HepG2 (cell line): ENCODE results near the gene MEIOB. TPM values are rescaled to one million over a fixed set of nuclear protein-coding genes. Genes with fewer than 3 reads are reported as not detected.

Source experiments
- BCL6 ChIP-seq: IDR thresholded peaks from 2 replicates; pipeline ENCODE4 v1.6.1; 2016; ENCODE audit warnings: missing genetic modification reagents, missing compliant biosample characterization
- CEBPB ChIP-seq: IDR thresholded peaks from 2 replicates; pipeline ENCODE4 v1.6.1; 2011; ENCODE audit warnings: low read depth, low read length, improper control_type of control experiment, borderline replicate concordance
- FOSL1 ChIP-seq: sonication (generic); formaldehyde crosslinking; IDR thresholded peaks from 2 replicates; pipeline ENCODE4 v1.9.0; 2021; ENCODE audit warnings: missing genetic modification reagents, borderline replicate concordance
- GFI1 ChIP-seq: sonication (generic); formaldehyde crosslinking; IDR thresholded peaks from 2 replicates; pipeline ENCODE4 v1.5.0; 2020; ENCODE audit warnings: missing genetic modification reagents, mild to moderate bottlenecking, borderline replicate concordance
- HMG20A ChIP-seq: IDR thresholded peaks from 2 replicates; pipeline ENCODE4 v1.6.1; 2016; ENCODE audit warnings: borderline replicate concordance
- HNF4A ChIP-seq: sonication (generic); formaldehyde crosslinking; IDR thresholded peaks from 2 replicates; pipeline ENCODE4 v1.4.0; 2020; ENCODE audit warnings: missing genetic modification reagents
- JUNB ChIP-seq: sonication (generic); formaldehyde crosslinking; IDR thresholded peaks from 2 replicates; pipeline ENCODE4 v1.8.0; 2022; ENCODE audit warnings: missing genetic modification reagents, mild to moderate bottlenecking, borderline replicate concordance
- NR2F1 ChIP-seq, 2 experiments: fragments of 450-650 bp in 1 of 2; formaldehyde crosslinking in 1 of 2; IDR thresholded peaks; 2 replicates each; pipeline versions ENCODE4 v1.5.0 to v1.6.1; 2016 to 2020; ENCODE audit warnings: mild to moderate bottlenecking in 1 of 2, missing compliant biosample characterization in 1 of 2, missing genetic modification reagents in 1 of 2, moderate library complexity in 1 of 2
- NR2F6 ChIP-seq, 2 experiments: IDR thresholded peaks; 2 replicates each; pipeline ENCODE4 v1.6.1; 2016; ENCODE audit warnings: antibody characterized with exemption in 1 of 2, mild to moderate bottlenecking in 1 of 2
- SP5 ChIP-seq: IDR thresholded peaks from 2 replicates; pipeline ENCODE4 v1.6.1; 2016; ENCODE audit warnings: low read depth, borderline replicate concordance
- STAT5B ChIP-seq: sonication (generic); formaldehyde crosslinking; IDR thresholded peaks from 2 replicates; pipeline ENCODE4 v1.4.0; 2020; ENCODE audit warnings: missing genetic modification reagents
- TBX2 ChIP-seq: sonication (generic); formaldehyde crosslinking; IDR thresholded peaks from 2 replicates; pipeline ENCODE4 v1.5.0; 2020; ENCODE audit warnings: missing genetic modification reagents, mild to moderate bottlenecking, borderline replicate concordance
- U2AF1 ChIP-seq: fragments of 200-400 bp; formaldehyde crosslinking; optimal IDR thresholded peaks from 2 replicates; pipeline ENCODE3; 2017; ENCODE audit warnings: mild to moderate bottlenecking, low read depth, low read length
- ZBTB21 ChIP-seq: sonication (generic); formaldehyde crosslinking; IDR thresholded peaks from 2 replicates; pipeline ENCODE4 v1.4.0; 2020; ENCODE audit warnings: missing genetic modification reagents
- ZNF33A ChIP-seq: sonication (generic); formaldehyde crosslinking; IDR thresholded peaks from 2 replicates; pipeline ENCODE4 v1.5.1; 2020; ENCODE audit warnings: missing genetic modification reagents, mild to moderate bottlenecking, moderate library complexity, borderline replicate concordance
- ZNF354B ChIP-seq: sonication (generic); formaldehyde crosslinking; IDR thresholded peaks from 2 replicates; pipeline ENCODE4 v1.8.0; 2022; ENCODE audit warnings: mild to moderate bottlenecking, missing genetic modification reagents
- polyA plus RNA-seq, 8 experiments: library from polyadenylated mRNA; depleted of rRNA in 3 of 8; stranded (reverse) in 7 of 8; unstranded in 1 of 8; fragments of >200 nt; fragmentation: Illumina TruSeq in 4 of 8; extraction: Trizol in 4 of 8; gene quantifications; 2 replicates each; pipeline versions ENCODE4 v1.2.1 to v1.2.3, GENCODE V29; 2011 to 2016; ENCODE audit warnings: low read depth in 4 of 8, missing spikeins in 1 of 8, mixed read lengths in 1 of 8; ENCODE audit not compliant: insufficient read depth in 1 of 8
- total RNA-seq, 5 experiments: library from RNA; depleted of rRNA; stranded (reverse); fragments of >200 nt; fragmentation: Illumina TruSeq; extraction: Trizol; gene quantifications; 2 replicates each; pipeline ENCODE4 v1.2.3, GENCODE V29; 2016; ENCODE audit warnings: low read depth in 1 of 5
- TF ChIP-seq, protein P1 (sequence below), 2 experiments: sonication (generic) in 1 of 2; formaldehyde crosslinking in 1 of 2; IDR thresholded peaks; 2 replicates each; pipeline versions ENCODE4 v1.4.0 to v1.6.1; 2016 to 2020; ENCODE audit warnings: borderline replicate concordance in 1 of 2, low read depth in 1 of 2, mild to moderate bottlenecking in 1 of 2, missing genetic modification reagents in 1 of 2
- TF ChIP-seq, protein P2 (sequence below): sonication (generic); formaldehyde crosslinking; IDR thresholded peaks from 2 replicates; pipeline ENCODE4 v1.5.0; 2020; ENCODE audit warnings: mild to moderate bottlenecking, missing genetic modification reagents, borderline replicate concordance
- TF ChIP-seq, protein P3 (sequence below), 2 experiments: fragments of 450-650 bp in 1 of 2; sonication (generic) in 1 of 2; formaldehyde crosslinking; IDR thresholded peaks; 2 replicates each; pipeline versions ENCODE4 v1.5.0 to v1.8.0; 2020 to 2022; ENCODE audit warnings: mild to moderate bottlenecking in 1 of 2, missing genetic modification reagents in 1 of 2

MEIOB gene
- total and polyA plus RNA-seq, 2 of the 13 experiments (the other 11 are each of a cell fraction or from before 2014, with no cell fraction given) = 0.17 TPM; not detected in 1

DNA sequence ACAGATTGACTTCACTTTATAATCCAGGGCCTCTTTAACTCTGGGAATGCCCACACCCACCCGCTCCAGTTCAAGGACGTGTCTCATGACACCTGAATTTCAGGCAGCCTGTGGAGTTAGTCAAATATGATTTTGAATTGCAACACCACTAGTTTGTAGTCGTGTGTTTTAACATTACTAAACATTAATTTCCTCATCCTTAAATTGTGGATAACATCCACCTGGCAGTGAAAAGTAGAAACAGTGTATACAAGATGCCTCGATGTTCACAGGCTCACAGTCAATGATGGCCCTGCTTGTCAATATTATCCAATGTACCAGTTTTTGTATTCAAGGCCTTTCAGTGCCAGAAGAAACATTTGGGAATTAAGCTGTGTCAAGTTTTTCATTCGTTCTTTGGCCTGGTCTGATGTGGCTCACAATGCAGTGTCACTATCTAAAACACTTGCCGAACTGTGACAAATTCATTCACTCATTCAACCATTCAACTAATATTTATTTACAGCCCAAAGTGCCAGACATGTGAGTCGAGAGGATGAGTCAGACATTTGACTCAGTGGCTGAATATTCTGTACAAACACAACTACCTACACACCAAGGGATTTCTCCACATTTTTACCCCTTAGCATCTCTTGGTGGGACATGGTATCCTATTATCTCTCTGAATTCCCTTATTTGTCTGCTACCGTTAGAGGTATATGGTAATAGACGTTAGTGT is 1.4 kb downstream of the MEIOB start (continued):
- TF ChIP-seq, protein P1, sequence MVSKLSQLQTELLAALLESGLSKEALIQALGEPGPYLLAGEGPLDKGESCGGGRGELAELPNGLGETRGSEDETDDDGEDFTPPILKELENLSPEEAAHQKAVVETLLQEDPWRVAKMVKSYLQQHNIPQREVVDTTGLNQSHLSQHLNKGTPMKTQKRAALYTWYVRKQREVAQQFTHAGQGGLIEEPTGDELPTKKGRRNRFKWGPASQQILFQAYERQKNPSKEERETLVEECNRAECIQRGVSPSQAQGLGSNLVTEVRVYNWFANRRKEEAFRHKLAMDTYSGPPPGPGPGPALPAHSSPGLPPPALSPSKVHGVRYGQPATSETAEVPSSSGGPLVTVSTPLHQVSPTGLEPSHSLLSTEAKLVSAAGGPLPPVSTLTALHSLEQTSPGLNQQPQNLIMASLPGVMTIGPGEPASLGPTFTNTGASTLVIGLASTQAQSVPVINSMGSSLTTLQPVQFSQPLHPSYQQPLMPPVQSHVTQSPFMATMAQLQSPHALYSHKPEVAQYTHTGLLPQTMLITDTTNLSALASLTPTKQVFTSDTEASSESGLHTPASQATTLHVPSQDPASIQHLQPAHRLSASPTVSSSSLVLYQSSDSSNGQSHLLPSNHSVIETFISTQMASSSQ (IDR thresholded peaks at IDR 0.05; ENCODE audit: low read depth) = no peak
- TF ChIP-seq, protein P1 (CRISPR knock-in tag; IDR thresholded peaks at IDR 0.05; ENCODE audit: borderline replicate concordance) = no peak
- peak; percentile 68; the same call in 1 of the 2 replicates for TF ChIP-seq FOSL1 (CRISPR knock-in tag)
- peak in 1 of 2 experiments; percentile 32; a peak in 1 of 4 replicates for TF ChIP-seq NR2F1 (CRISPR knock-in tag; IDR thresholded peaks at IDR 0.05)
- peak; percentile 32; the same call in 1 of the 2 replicates for TF ChIP-seq GFI1 (CRISPR knock-in tag)
- TF ChIP-seq ZNF33A (CRISPR knock-in tag) = no peak
- no peak for TF ChIP-seq STAT5B (CRISPR knock-in tag)
- TF ChIP-seq, protein P2, sequence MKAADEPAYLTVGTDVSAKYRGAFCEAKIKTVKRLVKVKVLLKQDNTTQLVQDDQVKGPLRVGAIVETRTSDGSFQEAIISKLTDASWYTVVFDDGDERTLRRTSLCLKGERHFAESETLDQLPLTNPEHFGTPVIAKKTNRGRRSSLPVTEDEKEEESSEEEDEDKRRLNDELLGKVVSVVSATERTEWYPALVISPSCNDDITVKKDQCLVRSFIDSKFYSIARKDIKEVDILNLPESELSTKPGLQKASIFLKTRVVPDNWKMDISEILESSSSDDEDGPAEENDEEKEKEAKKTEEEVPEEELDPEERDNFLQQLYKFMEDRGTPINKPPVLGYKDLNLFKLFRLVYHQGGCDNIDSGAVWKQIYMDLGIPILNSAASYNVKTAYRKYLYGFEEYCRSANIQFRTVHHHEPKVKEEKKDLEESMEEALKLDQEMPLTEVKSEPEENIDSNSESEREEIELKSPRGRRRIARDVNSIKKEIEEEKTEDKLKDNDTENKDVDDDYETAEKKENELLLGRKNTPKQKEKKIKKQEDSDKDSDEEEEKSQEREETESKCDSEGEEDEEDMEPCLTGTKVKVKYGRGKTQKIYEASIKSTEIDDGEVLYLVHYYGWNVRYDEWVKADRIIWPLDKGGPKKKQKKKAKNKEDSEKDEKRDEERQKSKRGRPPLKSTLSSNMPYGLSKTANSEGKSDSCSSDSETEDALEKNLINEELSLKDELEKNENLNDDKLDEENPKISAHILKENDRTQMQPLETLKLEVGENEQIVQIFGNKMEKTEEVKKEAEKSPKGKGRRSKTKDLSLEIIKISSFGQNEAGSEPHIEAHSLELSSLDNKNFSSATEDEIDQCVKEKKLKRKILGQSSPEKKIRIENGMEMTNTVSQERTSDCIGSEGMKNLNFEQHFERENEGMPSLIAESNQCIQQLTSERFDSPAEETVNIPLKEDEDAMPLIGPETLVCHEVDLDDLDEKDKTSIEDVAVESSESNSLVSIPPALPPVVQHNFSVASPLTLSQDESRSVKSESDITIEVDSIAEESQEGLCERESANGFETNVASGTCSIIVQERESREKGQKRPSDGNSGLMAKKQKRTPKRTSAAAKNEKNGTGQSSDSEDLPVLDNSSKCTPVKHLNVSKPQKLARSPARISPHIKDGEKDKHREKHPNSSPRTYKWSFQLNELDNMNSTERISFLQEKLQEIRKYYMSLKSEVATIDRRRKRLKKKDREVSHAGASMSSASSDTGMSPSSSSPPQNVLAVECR (CRISPR knock-in tag) = peak; percentile 27; the same call in 1 of the 2 replicates
- peak; percentile 82; the same call in 1 of the 2 replicates for TF ChIP-seq JUNB (CRISPR knock-in tag)
- peak; percentile 79 for TF ChIP-seq TBX2 (CRISPR knock-in tag)
- TF ChIP-seq, protein P3, sequence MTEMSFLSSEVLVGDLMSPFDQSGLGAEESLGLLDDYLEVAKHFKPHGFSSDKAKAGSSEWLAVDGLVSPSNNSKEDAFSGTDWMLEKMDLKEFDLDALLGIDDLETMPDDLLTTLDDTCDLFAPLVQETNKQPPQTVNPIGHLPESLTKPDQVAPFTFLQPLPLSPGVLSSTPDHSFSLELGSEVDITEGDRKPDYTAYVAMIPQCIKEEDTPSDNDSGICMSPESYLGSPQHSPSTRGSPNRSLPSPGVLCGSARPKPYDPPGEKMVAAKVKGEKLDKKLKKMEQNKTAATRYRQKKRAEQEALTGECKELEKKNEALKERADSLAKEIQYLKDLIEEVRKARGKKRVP (CRISPR knock-in tag; IDR thresholded peaks at IDR 0.05) = peak in 1 of 2 experiments; percentile 60; a peak in 1 of 4 replicates
- TF ChIP-seq SP5 = 0 out of 2 replicates have a peak, but pooled peaks have one; percentile 46
- TF ChIP-seq BCL6 = peak; percentile 24; the same call in 1 of the 2 replicates
- peak; percentile 41 for TF ChIP-seq NR2F6 (IDR thresholded peaks at IDR 0.05)
- no peak for TF ChIP-seq NR2F6 (CRISPR knock-in tag; IDR thresholded peaks at IDR 0.05)
- no peak for TF ChIP-seq ZNF354B
- peak; percentile 30; the same call in 1 of the 2 replicates for TF ChIP-seq HMG20A
- peak; percentile 41; the same call in 1 of the 2 replicates for TF ChIP-seq HNF4A (CRISPR knock-in tag)
- TF ChIP-seq CEBPB = peak; percentile 86
- TF ChIP-seq U2AF1 = no peak
- peak; percentile 43; the same call in 1 of the 2 replicates for TF ChIP-seq ZBTB21 (CRISPR knock-in tag)
